Trophoblast cell (in vitro differentiated cells and primary cell): ENCODE data around the gene ZNF530.

Experiments
- DNase-seq, 2 donors: peaks; one replicate each; pipeline ENCODE4 v3.0.0-alpha.2; 2016
- H2AFZ ChIP-seq: 2 replicates; pipeline ENCODE4 v1.6.1; 2013; ENCODE audit warnings: low read length, moderate library complexity, mild to moderate bottlenecking; ENCODE audit not compliant: insufficient read depth, poor library complexity
- H2AK5ac ChIP-seq: 2 replicates; pipeline ENCODE4 v1.6.1; 2013; ENCODE audit warnings: mild to moderate bottlenecking, low read length
- H2BK120ac ChIP-seq: 2 replicates; pipeline ENCODE4 v1.6.1; 2013; ENCODE audit warnings: low read length, mild to moderate bottlenecking, moderate library complexity; ENCODE audit not compliant: insufficient read depth, poor library complexity
- H2BK12ac ChIP-seq: 2 replicates; pipeline ENCODE4 v1.6.1; 2013; ENCODE audit warnings: mild to moderate bottlenecking, low read length, moderate library complexity
- H2BK5ac ChIP-seq: 2 replicates; pipeline ENCODE4 v1.6.1; 2013; ENCODE audit warnings: low read length, low read depth, moderate library complexity, mild to moderate bottlenecking; ENCODE audit not compliant: poor library complexity
- H3K14ac ChIP-seq: 2 replicates; pipeline ENCODE4 v1.6.1; 2013; ENCODE audit warnings: mild to moderate bottlenecking, low read length
- H3K18ac ChIP-seq: 2 replicates; pipeline ENCODE4 v1.6.1; 2013; ENCODE audit warnings: mild to moderate bottlenecking, low read length
- H3K23ac ChIP-seq: 2 replicates; pipeline ENCODE4 v1.6.1; 2013; ENCODE audit warnings: low read length
- H3K27ac ChIP-seq: 2 replicates; pipeline ENCODE4 v1.5.1; 2013; ENCODE audit warnings: low read depth, mild to moderate bottlenecking, inconsistent platforms, low read length, moderate library complexity
- H3K27me3 ChIP-seq: 2 replicates; pipeline ENCODE4 v1.6.1; 2013; ENCODE audit warnings: inconsistent platforms, mild to moderate bottlenecking, low read length, moderate library complexity; ENCODE audit not compliant: insufficient read depth
- H3K36me3 ChIP-seq, 2 experiments: 1 replicate in 1 of 2; 2 replicates in 1 of 2; pipeline ENCODE4 v1.6.1; 2013; ENCODE audit warnings: low read length in 2 of 2, mild to moderate bottlenecking in 2 of 2, moderate library complexity in 1 of 2; ENCODE audit not compliant: insufficient read depth in 2 of 2, control insufficient read depth in 1 of 2
- H3K4ac ChIP-seq: 2 replicates; pipeline ENCODE4 v1.6.1; 2013; ENCODE audit warnings: low read depth, mild to moderate bottlenecking, low read length, moderate library complexity
- H3K4me1 ChIP-seq, 2 experiments: 1 replicate in 1 of 2; 2 replicates in 1 of 2; pipeline ENCODE4 v1.6.1; 2013; ENCODE audit warnings: low read length in 2 of 2, mild to moderate bottlenecking in 2 of 2, moderate library complexity in 1 of 2; ENCODE audit not compliant: insufficient read depth in 2 of 2, control insufficient read depth in 1 of 2
- H3K4me2 ChIP-seq: 2 replicates; pipeline ENCODE4 v1.6.1; 2013; ENCODE audit warnings: inconsistent platforms, mild to moderate bottlenecking, low read length, moderate library complexity
- H3K4me3 ChIP-seq: 2 replicates; pipeline ENCODE4 v1.5.1; 2013; ENCODE audit warnings: mild to moderate bottlenecking, low read depth, low read length, inconsistent platforms
- H3K79me1 ChIP-seq: one replicate; pipeline ENCODE4 v1.6.1; 2013; ENCODE audit warnings: low read length
- H3K79me2 ChIP-seq: 2 replicates; pipeline ENCODE4 v1.6.1; 2013; ENCODE audit warnings: low read length, mild to moderate bottlenecking; ENCODE audit not compliant: control insufficient read depth, insufficient read depth, poor library complexity
- H3K9ac ChIP-seq: 2 replicates; pipeline ENCODE4 v1.6.1; 2013; ENCODE audit warnings: mild to moderate bottlenecking, low read length
- H3K9me3 ChIP-seq: 2 replicates; pipeline ENCODE4 v1.6.1; 2013; ENCODE audit warnings: low read depth, mild to moderate bottlenecking, control low read depth, inconsistent platforms, low read length; ENCODE audit not compliant: insufficient read depth
- H4K12ac ChIP-seq: 2 replicates; pipeline ENCODE4 v1.6.1; 2013; ENCODE audit warnings: low read depth, mild to moderate bottlenecking, low read length, moderate library complexity
- H4K8ac ChIP-seq: 2 replicates; pipeline ENCODE4 v1.6.1; 2013; ENCODE audit warnings: low read depth, mild to moderate bottlenecking, low read length, moderate library complexity
- H4K91ac ChIP-seq: one replicate; pipeline ENCODE4 v1.6.1; 2013; ENCODE audit warnings: low read depth, mild to moderate bottlenecking, low read length, moderate library complexity
- WGBS: extraction: QIAGEN DNeasy Blood & Tissue Kit; methylation state at CpG from one replicate; pipeline ENCODE4 v1.1.7; 2013; ENCODE audit warnings: missing lambda C conversion rate; ENCODE audit not compliant: insufficient read length, insufficient coverage; ENCODE audit errors: extremely low coverage; 5-methylcytosine and 5-hydroxymethylcytosine counted together

ZNF530 gene

DNA sequence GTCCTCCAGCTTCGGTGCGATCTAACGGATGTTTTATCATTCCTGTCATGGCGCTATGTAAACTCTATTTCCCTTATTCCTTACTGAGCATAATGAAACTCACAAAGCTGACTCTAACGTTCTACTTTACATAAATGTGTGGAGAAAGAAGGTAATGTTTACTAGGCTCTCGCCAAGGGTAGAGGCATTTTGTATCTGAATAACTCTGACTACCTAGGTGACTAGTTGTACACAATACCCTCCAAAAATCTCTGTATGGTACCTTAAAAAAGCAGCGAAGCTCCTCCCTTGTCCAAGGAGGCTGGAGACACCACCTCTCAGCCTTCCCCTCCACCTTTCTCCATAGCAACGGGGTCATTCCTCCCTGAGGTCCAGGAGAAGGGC is 316 bp upstream of the ZNF530 start:
- Histone ChIP-seq H3K14ac (no peak overlapping the region), H3K18ac (no peak overlapping the region), H3K36me3 (peaks cover 0 to 1% of the 10 kb centered on the region in 2 experiments), H3K4me2 (peak overlapping the region; percentile 96), H3K4ac (no peak overlapping the region), H3K9ac (no peak overlapping the region), H3K4me3 (no peak overlapping the region), H4K8ac (peak overlapping the region; percentile 72), H2BK12ac (no peak overlapping the region), H3K23ac (no peak overlapping the region), H3K9me3 (no peaks in the 10 kb centered on the region), H3K4me1 (peaks cover 5 to 10% of the 10 kb centered on the region in 2 experiments), H3K79me2 (peaks cover 4% of the 10 kb centered on the region), H2AK5ac (no peak overlapping the region), H3K79me1 (no peaks in the 10 kb centered on the region), H2AFZ (no peak overlapping the region), H4K12ac (no peak overlapping the region), H2BK5ac (no peak overlapping the region), H3K27me3 (no peaks in the 10 kb centered on the region), H2BK120ac (no peak overlapping the region), H4K91ac (no peak overlapping the region), H3K27ac (no peak overlapping the region)
- WGBS = no CpG with 5 or more reads among the region's 8 CpGs
- no peak for DNase-seq

DNA sequence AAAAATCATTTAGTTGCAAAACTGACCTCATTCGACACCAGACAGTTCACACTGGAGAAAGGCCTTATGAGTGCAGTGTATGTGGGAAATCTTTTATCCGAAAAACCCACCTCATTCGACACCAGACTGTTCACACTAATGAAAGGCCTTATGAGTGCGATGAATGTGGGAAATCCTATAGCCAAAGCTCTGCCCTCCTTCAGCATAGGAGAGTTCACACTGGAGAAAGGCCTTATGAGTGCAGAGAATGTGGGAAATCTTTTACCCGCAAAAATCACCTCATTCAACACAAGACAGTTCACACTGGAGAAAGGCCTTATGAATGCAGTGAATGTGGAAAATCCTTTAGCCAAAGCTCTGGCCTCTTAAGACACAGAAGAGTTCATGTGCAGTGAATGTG is 7.2 kb downstream of the ZNF530 start:
- no peak overlapping the region for H3K4me3 ChIP-seq
- no peak overlapping the region for H2BK12ac ChIP-seq
- no peak overlapping the region for H2BK120ac ChIP-seq
- peak in 1 of 2 donors; percentile 3 for DNase-seq
- H3K23ac ChIP-seq = no peak overlapping the region
- H3K9me3 ChIP-seq = no peaks in the 10 kb centered on the region
- no CpG with 5 or more reads among the region's 5 CpGs for WGBS
- H4K12ac ChIP-seq = no peak overlapping the region
- H3K27me3 ChIP-seq = no peaks in the 10 kb centered on the region
- no peak overlapping the region for H2BK5ac ChIP-seq
- H3K4me2 ChIP-seq = no peak overlapping the region
- H3K27ac ChIP-seq = no peak overlapping the region
- no peak overlapping the region for H3K4ac ChIP-seq
- H3K79me2 ChIP-seq = no peaks in the 10 kb centered on the region
- no peaks in the 10 kb centered on the region for H3K79me1 ChIP-seq
- no peak overlapping the region for H3K14ac ChIP-seq
- peaks cover 2 to 23% of the 10 kb centered on the region in 2 experiments for H3K36me3 ChIP-seq
- no peak overlapping the region for H2AK5ac ChIP-seq
- H3K4me1 ChIP-seq = no peaks in the 10 kb centered on the region
- no peak overlapping the region for H3K9ac ChIP-seq
- no peak overlapping the region for H4K91ac ChIP-seq
- H3K18ac ChIP-seq = no peak overlapping the region
- H2AFZ ChIP-seq = no peak overlapping the region
- H4K8ac ChIP-seq = no peak overlapping the region

DNA sequence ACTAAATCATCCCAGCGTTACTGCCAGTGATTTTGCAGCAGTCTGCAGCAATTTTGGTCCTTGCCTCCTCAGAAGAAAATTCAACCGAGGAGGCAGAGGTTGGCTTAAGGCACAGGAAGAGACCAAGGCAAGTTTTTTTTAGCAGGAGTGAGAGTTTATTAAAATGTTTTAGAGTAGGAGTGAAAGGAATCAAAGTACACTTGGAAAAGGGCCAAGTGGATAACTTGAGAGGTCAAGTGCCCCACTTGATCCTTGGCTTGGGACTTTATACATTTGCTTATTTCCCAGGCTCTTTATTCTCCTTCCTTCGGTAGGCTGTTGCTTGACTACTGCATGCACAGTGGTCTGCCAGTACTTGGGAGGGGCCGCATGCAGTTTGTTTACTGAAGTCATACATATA is 11.4 kb downstream of the ZNF530 start:
- no peak overlapping the region for H2BK120ac ChIP-seq
- DNase-seq = no peak
- H4K12ac ChIP-seq = no peak overlapping the region
- no peak overlapping the region for H2BK5ac ChIP-seq
- H3K4ac ChIP-seq = no peak overlapping the region
- H3K9ac ChIP-seq = no peak overlapping the region
- H3K9me3 ChIP-seq = peaks cover 13% of the 10 kb centered on the region
- peaks cover 6 to 21% of the 10 kb centered on the region in 2 experiments for H3K36me3 ChIP-seq
- no CpG with 5 or more reads among the region's 4 CpGs for WGBS
- no peak overlapping the region for H3K23ac ChIP-seq
- H3K4me3 ChIP-seq = no peak overlapping the region
- no peaks in the 10 kb centered on the region for H3K27me3 ChIP-seq
- peaks cover 14% of the 10 kb centered on the region for H3K79me2 ChIP-seq
- H3K14ac ChIP-seq = no peak overlapping the region
- H4K91ac ChIP-seq = no peak overlapping the region
- no peak overlapping the region for H3K27ac ChIP-seq
- H3K4me1 ChIP-seq = peaks cover 5 to 10% of the 10 kb centered on the region in 2 experiments
- no peak overlapping the region for H3K4me2 ChIP-seq
- no peak overlapping the region for H4K8ac ChIP-seq
- no peak overlapping the region for H2AFZ ChIP-seq
- no peak overlapping the region for H3K18ac ChIP-seq
- H2BK12ac ChIP-seq = no peak overlapping the region
- H2AK5ac ChIP-seq = no peak overlapping the region
- H3K79me1 ChIP-seq = peaks cover 5% of the 10 kb centered on the region

DNA sequence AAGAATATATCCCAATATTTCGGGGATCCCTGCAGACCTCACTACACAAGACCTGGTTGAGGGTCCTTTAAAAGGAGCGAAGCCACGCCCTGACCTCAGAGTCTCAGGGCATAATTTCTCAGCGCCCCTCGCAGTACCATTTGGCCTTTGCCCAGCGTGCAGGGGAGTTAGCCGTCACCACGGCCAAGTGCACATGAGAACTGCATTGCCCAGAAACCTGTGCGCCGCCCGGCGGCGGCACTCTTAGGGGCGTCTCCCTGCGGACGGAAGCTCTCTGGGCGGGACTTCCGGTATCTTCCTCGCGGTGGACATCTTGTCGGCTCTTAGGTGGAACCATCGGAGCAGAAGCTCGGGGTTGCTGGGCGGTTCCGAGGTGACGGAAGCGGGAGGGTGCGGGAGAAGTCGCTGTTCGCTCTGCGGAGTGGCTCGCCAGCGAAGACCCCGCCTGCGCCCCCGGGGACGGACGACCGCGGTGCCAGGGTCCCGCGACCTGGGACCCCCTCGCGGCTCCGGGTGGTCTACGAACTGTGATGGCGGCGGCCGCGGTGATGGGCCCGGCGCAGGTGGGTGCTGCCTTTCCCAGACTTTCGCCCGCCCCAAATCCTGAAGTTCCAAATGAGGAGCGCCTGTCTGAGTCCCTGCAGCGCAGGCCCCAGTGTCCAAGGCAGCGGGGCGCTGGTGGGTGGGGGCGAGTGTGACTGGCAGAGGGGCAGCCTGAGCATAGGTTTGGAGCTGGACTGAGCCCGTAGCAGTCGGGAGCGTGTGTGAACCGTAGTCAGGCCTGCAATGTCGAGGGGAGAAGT is 14.5 kb downstream of the ZNF530 start, which contains the start of gene ZNF134:
Gene ZNF134, plus strand, starts transcription at position 302 of the 803 bp plus-strand sequence. CDS start 5,227 bp downstream, outside the sequence.
- Histone ChIP-seq H2BK5ac (no peak within 1 kb of the TSS), H2AK5ac (peak within 1 kb of the TSS; percentile 60), H3K36me3 (peaks cover 24 to 39% of the 10 kb centered on the region in 2 experiments), H3K4me3 (peak within 1 kb of the TSS; percentile 92), H3K79me2 (peaks cover 14% of the 10 kb centered on the region), H3K4me1 (peaks cover 5 to 10% of the 10 kb centered on the region in 2 experiments), H4K8ac (peak within 1 kb of the TSS; percentile 96), H3K79me1 (peaks cover 5% of the 10 kb centered on the region), H3K9me3 (peaks cover 35% of the 10 kb centered on the region), H3K4me2 (peak within 1 kb of the TSS; percentile 66), H2BK12ac (no peak within 1 kb of the TSS), H4K12ac (peak within 1 kb of the TSS; percentile 94), H2AFZ (peak within 1 kb of the TSS; percentile 95), H3K27ac (no peak within 1 kb of the TSS), H3K23ac (no peak within 1 kb of the TSS), H3K14ac (peak within 1 kb of the TSS; percentile 40), H3K18ac (peak within 1 kb of the TSS; percentile 26), H3K4ac (peak within 1 kb of the TSS; percentile 78), H4K91ac (peak within 1 kb of the TSS; percentile 85), H2BK120ac (peak within 1 kb of the TSS; percentile 39), H3K9ac (peak within 1 kb of the TSS; percentile 81), H3K27me3 (no peaks in the 10 kb centered on the region)
- WGBS = no CpG with 5 or more reads among the region's 64 CpGs
- DNase-seq = peak; percentile 92 to 95
